ENCODE data around the gene PRKAG2.

PRKAG2 gene

DNA sequence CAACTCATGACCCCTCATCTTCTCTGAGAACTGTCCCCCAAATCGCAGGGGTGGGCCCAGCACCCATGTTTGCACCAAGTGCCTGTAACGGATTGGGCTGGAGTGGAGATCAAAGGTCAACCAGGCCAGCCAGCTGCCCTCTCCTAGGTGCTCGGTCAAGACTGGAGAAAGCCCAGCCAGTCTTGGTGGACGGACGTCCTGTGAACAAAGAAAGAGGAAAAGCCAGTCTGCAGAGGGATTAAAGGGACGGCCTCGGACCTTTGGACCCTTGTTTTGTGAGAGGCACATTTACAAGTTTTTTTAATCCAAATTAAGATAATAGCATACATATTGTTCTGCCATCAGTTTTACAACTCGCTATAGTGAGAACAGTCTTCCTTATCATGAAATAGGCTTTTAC lies 47.6 kb upstream of the PRKAG2 start:
- no peak overlapping the region for H3K4me2 ChIP-seq (ENCODE audit: low read length)
- H2AFZ ChIP-seq (ENCODE audit: low read length) = no peak overlapping the region
- H3K4me3 ChIP-seq (ENCODE audit: low read depth, low read length, poor library complexity, severe bottlenecking) = no peak overlapping the region
- H3K4me1 ChIP-seq (ENCODE audit: insufficient read depth, low read length, severe bottlenecking) = no peaks in the 10 kb centered on the region
- H3K79me2 ChIP-seq (ENCODE audit: insufficient read depth, low read length) = no peaks in the 10 kb centered on the region
- no peaks in the 10 kb centered on the region for H3K9me2 ChIP-seq (ENCODE audit: low read depth, low read length)
- H3K27ac ChIP-seq (ENCODE audit: low read depth, low read length, poor library complexity, severe bottlenecking) = no peak overlapping the region
- H4K20me1 ChIP-seq (ENCODE audit: insufficient read depth, low read length) = no peaks in the 10 kb centered on the region
- H3F3A ChIP-seq (ENCODE audit: insufficient read depth, low read length) = no peaks in the 10 kb centered on the region
- no peaks in the 10 kb centered on the region for H3K27me3 ChIP-seq (ENCODE audit: insufficient read depth, low read length)
- H3K9me3 ChIP-seq (ENCODE audit: low read length) = no peaks in the 10 kb centered on the region
- no peak overlapping the region for H3K9ac ChIP-seq (ENCODE audit: low read length)
- no peak for TF ChIP-seq EZH2 (IDR thresholded peaks at IDR 0.05; ENCODE audit: borderline replicate concordance, low read length)
- TF ChIP-seq, protein P1, sequence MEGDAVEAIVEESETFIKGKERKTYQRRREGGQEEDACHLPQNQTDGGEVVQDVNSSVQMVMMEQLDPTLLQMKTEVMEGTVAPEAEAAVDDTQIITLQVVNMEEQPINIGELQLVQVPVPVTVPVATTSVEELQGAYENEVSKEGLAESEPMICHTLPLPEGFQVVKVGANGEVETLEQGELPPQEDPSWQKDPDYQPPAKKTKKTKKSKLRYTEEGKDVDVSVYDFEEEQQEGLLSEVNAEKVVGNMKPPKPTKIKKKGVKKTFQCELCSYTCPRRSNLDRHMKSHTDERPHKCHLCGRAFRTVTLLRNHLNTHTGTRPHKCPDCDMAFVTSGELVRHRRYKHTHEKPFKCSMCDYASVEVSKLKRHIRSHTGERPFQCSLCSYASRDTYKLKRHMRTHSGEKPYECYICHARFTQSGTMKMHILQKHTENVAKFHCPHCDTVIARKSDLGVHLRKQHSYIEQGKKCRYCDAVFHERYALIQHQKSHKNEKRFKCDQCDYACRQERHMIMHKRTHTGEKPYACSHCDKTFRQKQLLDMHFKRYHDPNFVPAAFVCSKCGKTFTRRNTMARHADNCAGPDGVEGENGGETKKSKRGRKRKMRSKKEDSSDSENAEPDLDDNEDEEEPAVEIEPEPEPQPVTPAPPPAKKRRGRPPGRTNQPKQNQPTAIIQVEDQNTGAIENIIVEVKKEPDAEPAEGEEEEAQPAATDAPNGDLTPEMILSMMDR (IDR thresholded peaks at IDR 0.05; ENCODE audit: low read length) = no peak
- no peaks in the 10 kb centered on the region for H3K36me3 ChIP-seq (ENCODE audit: insufficient read depth, low read length)

DNA sequence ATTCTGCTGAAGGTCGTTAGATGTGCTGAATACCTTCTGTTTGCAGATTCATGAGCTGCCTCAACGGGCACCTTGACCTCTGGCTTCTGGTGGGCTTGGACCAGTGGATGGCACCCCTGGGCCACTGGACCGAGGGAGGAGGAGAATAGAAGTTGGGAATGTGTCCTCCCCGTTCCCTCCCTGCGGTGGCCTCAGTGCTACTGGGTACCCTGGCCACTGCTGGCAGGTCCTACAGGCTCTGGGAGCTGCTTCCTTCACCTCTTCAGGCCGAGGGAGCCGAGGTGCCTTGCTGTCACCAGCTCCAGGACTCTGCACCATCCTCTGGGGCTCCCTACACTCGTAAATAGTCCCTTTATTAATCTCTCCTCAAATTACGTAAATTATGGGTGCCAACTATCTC lies 47.1 kb upstream of the PRKAG2 start:
- Histone ChIP-seq H3K36me3 (ENCODE audit: insufficient read depth, low read length) (no peaks in the 10 kb centered on the region), H3F3A (ENCODE audit: insufficient read depth, low read length) (no peaks in the 10 kb centered on the region), H3K9me3 (ENCODE audit: low read length) (no peaks in the 10 kb centered on the region), H3K9me2 (ENCODE audit: low read depth, low read length) (no peaks in the 10 kb centered on the region), H3K79me2 (ENCODE audit: insufficient read depth, low read length) (no peaks in the 10 kb centered on the region), H3K9ac (ENCODE audit: low read length) (no peak overlapping the region), H3K4me2 (ENCODE audit: low read length) (no peak overlapping the region), H3K27me3 (ENCODE audit: insufficient read depth, low read length) (no peaks in the 10 kb centered on the region), H3K4me3 (ENCODE audit: low read depth, low read length, poor library complexity, severe bottlenecking) (no peak overlapping the region), H4K20me1 (ENCODE audit: insufficient read depth, low read length) (no peaks in the 10 kb centered on the region), H3K27ac (ENCODE audit: low read depth, low read length, poor library complexity, severe bottlenecking) (no peak overlapping the region), H2AFZ (ENCODE audit: low read length) (no peak overlapping the region), H3K4me1 (ENCODE audit: insufficient read depth, low read length, severe bottlenecking) (no peaks in the 10 kb centered on the region)
- TF ChIP-seq EZH2 (IDR thresholded peaks at IDR 0.05; ENCODE audit: borderline replicate concordance, low read length) = no peak
- TF ChIP-seq, protein P1 (IDR thresholded peaks at IDR 0.05; ENCODE audit: low read length) = no peak

DNA sequence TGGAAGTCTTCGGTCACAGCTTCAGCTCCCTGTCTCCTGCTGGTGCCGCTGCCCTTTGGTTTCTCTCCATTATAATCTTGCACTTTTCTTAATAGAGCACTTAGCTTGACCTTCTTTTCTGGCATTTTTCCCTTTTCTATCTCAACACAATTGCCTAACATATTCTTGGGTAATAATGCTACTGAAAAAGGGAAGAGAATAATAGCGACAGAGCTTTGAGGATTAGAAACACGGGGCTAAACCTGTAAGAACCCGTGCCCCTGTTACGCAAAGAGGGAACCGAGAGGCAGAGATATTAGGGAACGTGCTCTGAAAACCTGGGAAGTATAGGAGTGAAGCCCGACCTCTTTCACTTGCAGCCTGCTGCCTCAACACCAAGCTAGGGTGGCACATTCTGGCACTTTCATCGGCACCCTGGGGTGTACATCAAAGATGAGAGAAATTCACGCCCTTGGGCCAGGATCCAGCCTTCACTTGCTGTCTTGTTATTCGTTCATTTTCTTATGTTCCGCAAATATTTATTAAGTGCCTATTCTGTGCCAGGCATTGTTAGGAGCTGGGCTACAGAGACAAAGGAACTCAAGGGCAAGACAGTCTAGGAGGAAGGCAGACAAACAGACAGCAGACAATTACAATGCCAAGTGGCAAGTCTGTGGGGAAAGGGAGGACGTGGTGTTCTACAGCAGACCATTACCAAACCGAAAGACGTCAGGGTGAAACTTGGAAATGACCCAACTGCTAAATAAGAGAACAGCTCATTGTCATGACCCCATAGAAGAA lies 46.4 kb upstream of the PRKAG2 start:
- Histone ChIP-seq H3K9me3 (ENCODE audit: low read length) (no peaks in the 10 kb centered on the region), H2AFZ (ENCODE audit: low read length) (no peak overlapping the region), H3F3A (ENCODE audit: insufficient read depth, low read length) (no peaks in the 10 kb centered on the region), H4K20me1 (ENCODE audit: insufficient read depth, low read length) (no peaks in the 10 kb centered on the region), H3K9me2 (ENCODE audit: low read depth, low read length) (no peaks in the 10 kb centered on the region), H3K27me3 (ENCODE audit: insufficient read depth, low read length) (0 out of 2 replicates have a peak, but pooled peaks cover 5% of the 10 kb centered on the region), H3K4me1 (ENCODE audit: insufficient read depth, low read length, severe bottlenecking) (no peaks in the 10 kb centered on the region), H3K36me3 (ENCODE audit: insufficient read depth, low read length) (no peaks in the 10 kb centered on the region), H3K4me3 (ENCODE audit: low read depth, low read length, poor library complexity, severe bottlenecking) (no peak overlapping the region), H3K27ac (ENCODE audit: low read depth, low read length, poor library complexity, severe bottlenecking) (no peak overlapping the region), H3K79me2 (ENCODE audit: insufficient read depth, low read length) (no peaks in the 10 kb centered on the region), H3K4me2 (ENCODE audit: low read length) (no peak overlapping the region), H3K9ac (ENCODE audit: low read length) (no peak overlapping the region)
- no peak for TF ChIP-seq EZH2 (IDR thresholded peaks at IDR 0.05; ENCODE audit: borderline replicate concordance, low read length)
- TF ChIP-seq, protein P1 (IDR thresholded peaks at IDR 0.05; ENCODE audit: low read length) = no peak

All from OCI-LY1 (cell line).